Renal cortex interstitium (tissue), 11 donors: ENCODE results near the gene TFR2. TPM values are rescaled to one million over a fixed set of nuclear protein-coding genes. Genes with fewer than 3 reads are reported as not detected.

ENCODE experiments used
- DNase-seq, 11 donors: peaks; one replicate each; pipeline ENCODE4 v3.0.0-alpha.2; 2013; ENCODE audit warnings: low read depth in 9 of 11, low spot score in 4 of 11; ENCODE audit errors: extremely low read depth in 1 of 11
- polyA plus RNA-seq, 3 donors: library from polyadenylated mRNA; unstranded; fragments of 120-200 nt; gene quantifications; one replicate each; pipeline ENCODE4 v1.2.1, GENCODE V29; 2013; ENCODE audit not compliant: insufficient read length in 3 of 3

TFR2 gene
- polyA plus RNA-seq, 3 donors: 0.95 to 1.1 (median 0.98) TPM

DNA sequence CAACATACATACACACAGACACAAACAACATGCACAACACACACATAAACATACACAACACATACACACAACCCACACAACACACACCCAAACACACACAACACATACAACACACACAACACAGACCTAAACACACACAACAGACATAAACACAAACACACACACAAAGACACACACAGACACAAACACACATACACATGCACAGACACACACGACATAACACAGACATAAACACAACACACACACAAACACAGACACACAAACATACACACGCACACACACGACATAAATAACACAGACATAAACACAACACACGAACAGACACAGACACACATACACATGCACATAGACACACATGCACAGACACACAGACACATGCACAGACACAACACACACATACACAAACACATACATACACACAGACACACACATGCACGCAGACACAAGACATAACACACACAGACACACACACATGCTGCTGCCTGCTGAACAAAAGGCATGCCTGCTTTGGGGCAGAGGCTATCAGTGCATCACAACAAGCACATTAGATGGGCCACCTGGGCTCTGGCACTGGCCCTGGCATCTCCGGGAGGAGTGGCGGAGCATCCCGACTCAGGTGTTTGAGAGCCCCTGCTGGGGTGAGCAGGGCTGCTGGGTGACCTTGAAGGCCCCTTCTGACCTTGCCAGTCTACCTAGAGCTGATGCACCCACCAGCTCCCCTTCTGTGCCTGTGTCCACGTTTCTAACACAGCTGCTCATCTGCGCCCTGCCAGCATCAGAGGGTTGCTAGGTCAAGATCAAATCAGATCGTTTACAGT, 60.7 kb downstream of the TFR2 start:
- no peak for DNase-seq

DNA sequence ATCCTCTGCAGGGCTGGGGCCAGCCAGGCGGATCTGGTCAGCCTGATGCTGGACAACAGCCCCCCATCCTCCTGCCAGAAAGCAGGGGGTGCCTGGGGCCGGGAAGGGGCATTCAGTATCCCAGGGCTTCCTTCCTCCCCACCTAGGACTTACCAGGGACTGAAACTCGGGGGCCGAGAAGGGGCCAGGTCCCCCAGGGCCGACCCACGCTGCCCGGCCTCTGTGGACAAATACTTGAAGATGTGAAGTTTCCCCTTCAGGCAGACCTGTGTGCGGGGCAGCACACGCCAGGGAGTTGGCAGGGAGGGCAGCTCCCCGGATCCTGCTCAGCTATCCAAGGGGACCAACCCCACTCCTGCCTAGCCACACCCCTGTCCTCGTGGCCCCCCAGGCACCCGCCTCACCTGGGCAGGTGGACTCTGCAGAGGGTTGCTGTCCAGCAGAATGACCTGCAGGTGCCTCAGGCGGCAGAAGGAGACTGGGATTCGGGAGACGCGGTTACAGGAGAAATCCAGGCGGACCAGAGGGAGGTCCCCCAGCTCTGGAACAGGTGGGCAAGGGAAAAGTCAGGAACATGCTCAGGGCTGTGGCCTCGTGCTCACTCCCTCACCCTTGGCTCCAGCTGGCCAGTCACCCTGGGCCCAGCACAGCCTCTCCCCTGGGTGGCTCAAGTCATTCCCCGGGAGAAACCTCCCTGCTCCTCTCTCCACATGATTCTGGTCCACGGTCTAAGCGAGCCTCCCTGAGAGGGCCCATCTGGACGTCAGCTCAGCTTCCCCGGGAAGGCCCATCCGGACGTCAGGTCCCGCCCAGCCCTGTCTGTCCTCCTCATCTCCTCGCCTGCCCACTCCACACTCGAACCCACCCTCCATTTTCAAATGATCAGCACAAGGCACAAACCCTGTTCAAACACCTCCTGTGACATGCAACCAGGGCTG, 62.8 kb downstream of the TFR2 start:
- no peak for DNase-seq

DNA sequence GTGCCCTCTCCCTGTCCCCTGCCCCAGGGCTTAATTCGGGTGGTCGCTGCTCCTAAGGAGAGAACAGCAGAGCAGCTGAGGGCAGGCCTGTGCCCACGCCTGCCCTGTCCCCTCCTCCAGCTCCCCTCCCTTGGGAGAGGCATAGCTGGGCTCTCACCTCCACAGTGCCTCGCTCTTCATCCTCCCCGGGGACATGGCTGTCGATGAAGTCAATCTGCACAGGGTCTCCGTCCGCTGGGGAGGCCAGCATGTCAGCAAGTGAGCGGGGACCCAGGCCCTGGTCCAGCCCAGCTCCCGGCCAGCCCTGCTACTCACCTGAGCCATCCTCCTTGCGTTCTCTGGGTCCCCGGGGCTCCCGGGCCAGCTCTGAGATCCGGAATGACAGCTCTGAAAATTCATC, 63.8 kb downstream of the TFR2 start:
- DNase-seq: no peak

DNA sequence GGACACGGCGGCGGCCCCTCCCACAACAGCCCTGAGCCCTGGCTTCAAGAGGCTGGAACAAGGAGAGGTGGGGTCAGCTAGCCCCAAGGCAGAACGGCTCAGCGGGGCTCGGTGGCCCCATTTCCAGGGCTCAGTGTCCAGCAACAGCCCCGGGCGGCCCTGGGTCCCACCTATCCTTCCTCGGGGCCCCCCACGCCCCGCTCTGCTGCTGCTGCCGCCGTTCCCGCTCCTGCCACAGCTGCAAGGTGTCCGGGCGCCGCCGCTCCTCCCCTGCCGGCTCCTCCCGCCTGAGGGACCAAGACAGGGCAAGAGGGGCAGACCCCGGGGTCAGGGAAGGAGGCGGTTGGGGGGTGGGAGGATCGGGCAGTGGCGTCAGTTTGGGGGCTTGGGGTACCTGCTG, 64.2 kb downstream of the TFR2 start:
- no peak for DNase-seq

DNA sequence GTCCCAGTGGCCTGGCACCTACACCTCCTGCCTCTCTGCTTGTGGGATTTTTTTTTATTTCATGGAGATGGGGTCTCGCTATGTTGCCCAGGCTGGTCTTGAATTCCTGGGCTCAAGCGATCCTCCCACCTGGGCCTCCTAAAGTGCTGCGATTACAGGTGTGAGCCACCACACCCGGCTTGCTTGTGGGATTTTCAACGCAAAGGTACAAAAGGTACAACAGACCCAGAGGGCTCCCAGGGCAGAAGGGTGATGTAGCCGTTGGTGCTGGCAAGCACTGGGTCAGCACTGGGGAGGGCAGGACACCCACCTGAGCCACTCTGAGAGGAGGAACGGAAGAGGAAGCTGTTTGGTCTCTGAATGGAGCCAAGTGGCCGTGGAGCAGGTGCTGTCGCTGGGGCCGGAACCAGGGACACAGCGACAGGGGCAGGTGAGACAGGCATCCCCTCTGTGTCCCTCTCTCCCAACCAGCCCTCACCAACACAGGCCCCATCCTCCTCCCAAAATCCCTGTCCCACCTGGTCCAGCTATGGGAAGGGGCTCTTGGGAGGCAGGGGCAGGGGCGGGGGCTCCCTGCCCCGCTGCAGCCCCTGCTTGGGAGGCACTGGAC, 64.9 kb downstream of the TFR2 start:
- no peak for DNase-seq

DNA sequence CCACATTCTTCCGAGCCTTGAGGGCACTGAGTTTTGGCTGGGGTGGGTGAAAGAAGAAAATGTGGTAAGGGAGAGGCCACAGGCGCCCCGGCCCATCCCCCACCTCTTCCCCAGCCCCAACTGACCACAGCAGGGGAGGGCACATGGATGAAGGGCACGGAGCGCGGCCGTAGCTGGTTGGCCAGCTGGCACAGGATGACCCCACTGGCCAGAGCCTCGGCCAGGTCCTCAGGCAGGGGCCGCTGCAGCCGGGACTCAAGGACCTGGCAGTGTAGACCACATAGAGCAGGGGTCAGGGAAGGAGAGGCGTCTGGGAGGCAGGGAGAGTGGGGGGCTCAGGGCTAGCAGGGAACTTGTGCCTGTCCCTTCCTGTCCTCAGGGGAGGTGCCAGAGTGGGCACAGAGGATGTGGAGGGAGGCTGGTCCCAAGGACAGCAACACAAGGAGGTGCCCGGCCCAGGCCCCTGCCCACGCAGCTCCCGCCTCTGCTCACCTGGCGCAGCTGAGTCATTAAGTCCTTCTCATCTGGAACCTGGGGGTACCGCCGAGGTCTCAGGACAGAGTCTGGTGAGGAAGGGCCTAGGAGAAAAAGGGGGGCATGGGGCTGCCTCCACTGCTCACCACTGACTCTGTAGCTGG, 65.5 kb downstream of the TFR2 start:
- DNase-seq: no peak

DNA sequence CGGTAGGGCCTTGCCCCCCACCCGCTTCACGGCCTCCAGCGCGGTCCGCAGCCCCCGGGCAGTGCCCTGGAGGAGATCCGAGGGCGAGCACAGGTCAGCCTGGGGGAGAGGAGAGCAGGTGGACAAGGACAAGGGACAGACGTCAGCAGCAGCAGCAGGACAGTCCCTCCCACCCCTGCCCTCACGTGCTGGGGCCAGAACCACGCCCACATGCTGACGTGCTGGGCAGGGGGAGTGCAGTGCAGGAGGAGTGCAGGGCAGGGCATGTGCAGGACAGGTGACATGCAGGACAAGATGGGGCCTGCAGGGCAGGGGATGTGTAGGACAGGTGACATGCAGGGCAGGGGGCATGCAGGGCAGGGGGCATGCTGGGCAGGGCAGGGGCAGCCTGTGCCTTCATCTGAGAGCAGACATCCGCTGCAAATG, 66.1 kb downstream of the TFR2 start:
- no peak for DNase-seq

DNA sequence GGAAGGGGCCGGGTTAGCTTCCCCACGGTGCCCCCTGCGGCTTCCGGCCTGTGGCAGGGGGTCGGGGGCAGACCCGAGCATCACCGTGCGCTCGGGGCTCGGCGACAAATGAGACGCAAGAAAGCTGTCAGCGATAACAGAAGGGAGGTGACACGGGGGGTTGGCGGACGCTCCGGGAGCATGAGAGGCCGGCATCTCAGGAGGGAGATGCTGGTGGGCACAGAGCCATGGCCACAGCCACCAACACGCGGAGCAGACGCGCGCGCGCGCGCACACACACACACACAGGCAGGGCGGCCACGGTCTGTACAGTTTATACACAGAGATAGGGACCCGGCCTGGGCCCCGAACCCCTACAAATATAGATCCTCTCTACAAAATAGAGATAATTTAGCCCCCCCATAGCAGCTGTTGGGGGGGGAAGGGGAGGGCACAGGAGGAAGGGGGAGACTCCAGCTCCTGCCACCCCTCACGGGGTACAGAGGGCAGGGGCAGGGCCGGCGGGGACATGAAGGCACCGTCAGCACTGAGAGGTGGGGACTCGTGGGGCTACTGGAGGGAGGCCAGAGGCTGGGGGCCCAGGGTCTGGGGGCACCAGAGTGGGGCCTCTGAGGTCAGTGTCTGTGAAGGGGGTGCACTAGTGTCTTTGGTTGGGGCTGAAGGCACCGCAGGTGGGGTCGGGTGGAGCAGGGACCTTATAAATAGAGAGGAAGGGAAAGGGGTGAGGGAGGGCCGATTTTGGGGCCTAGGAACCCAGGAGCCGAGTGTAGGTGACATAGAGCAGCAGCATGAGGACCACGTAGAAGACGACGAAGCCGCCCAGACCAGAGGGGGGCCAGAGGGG, 66.8 kb downstream of the TFR2 start:
- no peak for DNase-seq

DNA sequence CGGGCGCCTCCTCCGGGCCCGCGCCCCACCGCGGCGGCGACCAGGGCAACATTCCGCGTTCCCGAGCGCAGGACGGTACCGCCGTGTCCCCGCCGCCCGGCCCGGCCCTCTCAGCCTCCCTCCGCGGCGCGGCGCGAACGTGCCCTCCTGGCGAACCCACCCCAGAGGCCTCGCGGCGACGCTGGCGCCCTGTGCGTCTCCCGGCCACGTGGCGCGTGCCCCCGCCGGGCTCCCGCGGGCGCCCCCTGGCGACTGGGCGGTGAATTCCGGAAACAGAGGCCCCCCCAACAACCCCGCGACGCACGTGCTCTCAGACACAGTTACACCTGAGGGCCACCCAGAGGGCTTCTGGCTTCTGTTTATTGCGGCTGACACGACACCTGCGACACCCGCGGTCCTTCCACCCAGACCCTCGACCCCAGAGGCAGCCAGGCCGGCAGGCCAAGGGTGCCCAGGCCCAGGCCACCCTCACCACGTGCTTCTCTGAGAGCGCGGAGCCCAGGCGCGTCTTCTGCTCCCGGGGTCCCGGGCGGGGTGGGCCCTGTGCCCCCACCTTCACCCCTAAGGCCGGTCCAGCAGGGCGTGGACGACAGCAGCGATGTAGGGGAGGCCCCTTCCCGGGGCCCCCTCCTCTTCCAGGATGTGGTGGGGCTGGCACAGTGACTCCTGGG, 67.5 kb downstream of the TFR2 start, which contains the start of gene SAP25:
TSS of gene SAP25 (minus strand) at position 210 of the 671 bp plus-strand sequence. CDS start at position 52, 158 bp downstream.
- DNase-seq: no peak

DNA sequence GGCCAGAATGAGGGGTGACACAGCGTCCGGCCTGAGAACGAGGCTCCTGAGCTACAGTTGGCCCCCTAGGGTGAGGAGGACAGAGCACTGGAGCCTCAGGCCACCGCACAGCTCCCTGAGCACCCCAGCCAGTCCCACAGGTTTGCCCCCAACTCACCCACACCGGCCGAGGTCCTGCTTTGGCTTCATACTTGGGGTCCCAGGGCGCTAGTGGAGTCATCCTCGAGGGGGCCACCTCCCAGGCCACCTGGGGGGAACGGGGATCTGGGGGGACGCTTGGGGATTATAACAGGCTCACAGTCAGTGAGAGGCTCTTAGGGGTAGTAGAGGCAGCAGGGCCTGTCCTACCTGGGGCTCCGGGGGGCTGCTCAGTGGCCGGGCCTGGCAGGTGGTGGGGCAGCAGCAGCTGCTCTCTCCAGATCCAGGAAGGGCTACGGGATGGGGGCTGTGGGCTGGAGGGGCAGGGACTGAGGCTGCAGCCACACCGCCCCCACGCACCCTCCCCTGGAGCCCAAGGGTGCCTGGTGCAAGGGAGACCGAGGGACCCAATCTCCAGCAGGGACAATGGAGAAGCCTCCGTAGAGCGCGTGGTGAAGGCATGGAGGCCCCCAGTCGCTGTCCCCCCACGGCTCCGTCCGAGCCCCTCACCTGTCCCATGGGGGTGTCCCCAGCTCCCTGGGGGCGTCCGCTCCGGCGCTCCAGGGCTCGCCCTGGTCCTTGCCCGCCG, 68.2 kb downstream of the TFR2 start:
- DNase-seq: no peak

DNA sequence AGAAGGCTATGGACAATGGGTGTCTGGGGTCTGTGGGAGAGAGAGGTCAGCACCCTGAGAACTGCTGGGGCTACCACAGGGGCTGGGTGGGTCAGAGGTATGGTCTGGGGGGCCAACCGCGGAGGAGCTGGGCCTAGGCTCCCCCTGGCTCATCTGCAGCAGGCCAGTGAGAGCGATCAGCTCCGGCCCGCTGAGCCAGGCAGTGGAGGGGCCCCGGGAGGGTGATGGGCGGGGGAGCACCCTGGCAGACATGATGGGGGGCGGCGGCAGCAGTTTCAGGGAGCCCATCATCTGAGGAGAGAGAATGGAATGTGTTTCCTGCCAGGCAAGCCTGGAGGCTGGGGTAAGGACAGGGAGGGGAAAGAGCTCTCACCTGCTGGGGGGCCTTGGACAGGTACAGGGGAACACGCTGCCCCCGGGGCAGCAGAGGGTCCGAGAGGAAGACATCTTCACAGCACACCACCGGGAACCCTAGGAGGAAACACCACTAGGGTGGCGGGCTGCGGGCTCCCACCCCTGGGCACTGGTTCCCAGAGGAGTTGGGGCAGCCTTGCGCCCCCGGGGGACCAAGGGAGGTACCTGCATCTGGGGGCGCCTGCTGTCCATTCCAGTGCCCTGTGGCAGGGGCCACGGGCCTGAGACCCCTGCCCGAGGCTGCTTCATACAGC, 68.9 kb downstream of the TFR2 start:
- no peak for DNase-seq

DNA sequence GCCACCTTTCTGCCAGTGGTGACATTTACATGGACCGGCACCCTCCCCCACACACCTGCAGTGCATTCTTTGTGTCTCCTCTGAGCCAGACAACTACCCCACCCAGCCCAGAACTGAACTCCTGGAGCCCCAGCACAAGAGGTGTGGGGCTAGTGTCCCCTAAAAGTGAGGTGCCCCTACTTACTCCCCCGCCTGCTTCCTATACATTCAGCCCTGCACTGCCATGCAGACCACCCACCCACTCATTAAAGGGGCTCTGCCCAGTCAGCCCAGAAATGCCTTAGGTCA, 69.6 kb downstream of the TFR2 start:
- no peak for DNase-seq

DNA sequence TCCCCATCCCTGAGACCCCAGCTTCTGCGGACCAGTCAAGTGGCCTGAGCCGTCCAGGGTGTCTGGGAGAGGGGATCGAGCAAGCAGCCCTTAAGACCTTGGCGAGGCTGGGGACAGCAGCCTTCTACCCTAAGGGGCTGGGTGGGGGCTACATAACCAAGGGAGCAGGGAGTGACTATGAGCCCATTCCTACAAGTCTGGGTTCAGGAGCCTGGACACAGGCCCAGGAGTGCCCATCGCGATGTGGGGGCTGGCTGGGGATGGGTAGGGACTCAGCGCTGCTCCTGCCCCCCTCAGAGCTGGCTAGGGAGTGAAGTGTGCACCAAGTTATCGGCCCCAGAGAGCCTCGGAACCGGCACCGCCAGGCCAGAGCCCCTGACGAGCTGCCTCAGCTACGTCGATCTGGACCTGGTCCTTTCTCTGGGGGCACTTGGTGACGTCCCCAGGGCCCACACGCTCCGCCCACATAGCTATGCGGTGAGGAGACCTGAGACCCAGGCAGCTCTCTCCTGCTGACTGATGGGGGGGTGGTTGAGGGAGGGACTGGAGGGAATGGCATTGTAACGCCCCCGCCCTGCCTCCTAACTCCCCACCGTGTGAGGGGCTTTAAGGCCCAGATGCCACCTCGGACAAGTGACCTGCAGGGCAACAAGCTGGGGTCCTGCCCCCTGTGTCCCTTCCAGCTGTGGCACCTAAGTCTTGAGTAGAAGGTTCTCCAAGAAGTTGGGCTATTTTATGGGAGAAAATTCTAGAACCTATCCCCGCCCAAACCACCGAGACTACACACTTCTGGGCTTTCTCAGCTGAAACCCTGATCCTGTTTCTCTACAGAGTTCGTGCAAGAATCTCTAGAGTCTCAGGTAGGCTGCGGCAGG, 70.2 kb downstream of the TFR2 start:
- no peak for DNase-seq
